Sigmoid colon (tissue), 4 donors: ENCODE data around the gene ETS1.

Experiments used
- CTCF ChIP-seq, 4 experiments: fragments of 450-650 bp in 3 of 4; fragments of 200-600 bp in 1 of 4; IDR thresholded peaks; one replicate each; pipeline ENCODE4 v1.5.1; 2016 to 2019; ENCODE audit warnings: antibody characterized with exemption in 4 of 4, mild to moderate bottlenecking in 3 of 4, moderate library complexity in 2 of 4
- EP300 ChIP-seq, 4 donors: sonication (generic); formaldehyde crosslinking; IDR thresholded peaks; one replicate each; pipeline ENCODE4 v1.6.1; 2017; ENCODE audit warnings: antibody characterized with exemption in 4 of 4
- POLR2A ChIP-seq, 2 donors: fragments of 450-650 bp; IDR thresholded peaks; one replicate each; pipeline ENCODE4 v1.6.1; 2016; ENCODE audit warnings: antibody characterized with exemption in 2 of 2, mild to moderate bottlenecking in 2 of 2, moderate library complexity in 2 of 2
- POLR2AphosphoS5 ChIP-seq, 4 donors: sonication (generic); formaldehyde crosslinking; IDR thresholded peaks; one replicate each; pipeline ENCODE4 v1.6.1; 2017; ENCODE audit warnings: antibody characterized with exemption in 4 of 4

GRCh38 chr11:128593281-128593680, 5.9 kb upstream of the ETS1 start:
- TF ChIP-seq CTCF (IDR thresholded peaks at IDR 0.05) (no peak), POLR2A (IDR thresholded peaks at IDR 0.05) (no peak), EP300 (IDR thresholded peaks at IDR 0.05) (no peak), POLR2AphosphoS5 (IDR thresholded peaks at IDR 0.05) (no peak)
